ENCODE measurements around the gene MAPT.

MAPT gene

GRCh38 chr17:45977506-45977824, 83.1 kb downstream of the MAPT start:
- Mint-ChIP-seq H3K4me3 (no peak overlapping the region), H3K4me1 (no peaks in the 10 kb centered on the region), H3K9me3 (no peaks in the 10 kb centered on the region), H3K27me3 (ENCODE audit: low read depth) (peaks cover 7% of the 10 kb centered on the region), H3K36me3 (ENCODE audit: low read depth) (no peaks in the 10 kb centered on the region), H3K27ac (no peak overlapping the region)
- no peak for TF ChIP-seq CTCF (IDR thresholded peaks at IDR 0.05; ENCODE audit: unreplicated experiment in 3 of 3)

GRCh38 chr17:45977976-45978626, 83.7 kb downstream of the MAPT start:
- H3K9me3 Mint-ChIP-seq: no peaks in the 10 kb centered on the region
- no peak overlapping the region for H3K27ac Mint-ChIP-seq
- no peak overlapping the region for H3K4me3 Mint-ChIP-seq
- no peaks in the 10 kb centered on the region for H3K36me3 Mint-ChIP-seq (ENCODE audit: low read depth)
- TF ChIP-seq CTCF (IDR thresholded peaks at IDR 0.05; ENCODE audit: unreplicated experiment in 3 of 3): no peak
- H3K27me3 Mint-ChIP-seq (ENCODE audit: low read depth): peaks cover 7% of the 10 kb centered on the region
- no peaks in the 10 kb centered on the region for H3K4me1 Mint-ChIP-seq

- Mint-ChIP-seq H3K4me1 (no peaks in the 10 kb centered on the region), H3K27ac (no peak overlapping the region), H3K9me3 (no peaks in the 10 kb centered on the region), H3K36me3 (ENCODE audit: low read depth) (no peaks in the 10 kb centered on the region), H3K4me3 (no peak overlapping the region), H3K27me3 (ENCODE audit: low read depth) (peaks cover 9% of the 10 kb centered on the region)
- no peak for TF ChIP-seq CTCF (IDR thresholded peaks at IDR 0.05; ENCODE audit: unreplicated experiment in 3 of 3)
These were observed 84.8 kb downstream of the MAPT start for GRCh38 chr17:45979137-45979536.

- Mint-ChIP-seq H3K36me3 (ENCODE audit: low read depth) (no peaks in the 10 kb centered on the region), H3K27me3 (ENCODE audit: low read depth) (peaks cover 15% of the 10 kb centered on the region), H3K4me1 (no peaks in the 10 kb centered on the region), H3K27ac (no peak overlapping the region), H3K4me3 (no peak overlapping the region), H3K9me3 (no peaks in the 10 kb centered on the region)
- TF ChIP-seq CTCF (IDR thresholded peaks at IDR 0.05; ENCODE audit: unreplicated experiment in 3 of 3): no peak
These were observed 86.5 kb downstream of the MAPT start for GRCh38 chr17:45980855-45981254.

- no peaks in the 10 kb centered on the region for H3K4me1 Mint-ChIP-seq
- H3K36me3 Mint-ChIP-seq (ENCODE audit: low read depth): no peaks in the 10 kb centered on the region
- H3K4me3 Mint-ChIP-seq: no peak overlapping the region
- peaks cover 17% of the 10 kb centered on the region for H3K27me3 Mint-ChIP-seq (ENCODE audit: low read depth)
- no peak for TF ChIP-seq CTCF (IDR thresholded peaks at IDR 0.05; ENCODE audit: unreplicated experiment in 3 of 3)
- no peak overlapping the region for H3K27ac Mint-ChIP-seq
- H3K9me3 Mint-ChIP-seq: no peaks in the 10 kb centered on the region
These were observed 87.0 kb downstream of the MAPT start for GRCh38 chr17:45981306-45981705.

- Mint-ChIP-seq H3K27ac (no peak overlapping the region), H3K27me3 (ENCODE audit: low read depth) (peaks cover 17% of the 10 kb centered on the region), H3K36me3 (ENCODE audit: low read depth) (no peaks in the 10 kb centered on the region), H3K4me1 (no peaks in the 10 kb centered on the region), H3K4me3 (no peak overlapping the region), H3K9me3 (no peaks in the 10 kb centered on the region)
- no peak for TF ChIP-seq CTCF (IDR thresholded peaks at IDR 0.05; ENCODE audit: unreplicated experiment in 3 of 3)
These were observed 88.6 kb downstream of the MAPT start for GRCh38 chr17:45982791-45983613.
